Tibial nerve (tissue), 4 donors: Measurements from ENCODE around the gene KLHL36. TPM values are rescaled to one million over a fixed set of nuclear protein-coding genes. Genes with fewer than 3 reads are reported as not detected.

Experiments used
- DNase-seq, 2 donors: peaks; one replicate each; pipeline ENCODE4 v3.0.0-alpha.2; 2019; ENCODE audit warnings: low spot score in 2 of 2
- H3K27ac ChIP-seq, 4 donors: fragments of 200-600 bp; sonication (generic) in 3 of 4; one replicate each; pipeline ENCODE4 v1.5.1; 2017 to 2019; ENCODE audit warnings: mild to moderate bottlenecking in 1 of 4
- H3K27me3 ChIP-seq, 2 donors: fragments of 200-600 bp; sonication (generic) in 1 of 2; one replicate each; pipeline versions ENCODE4 v1.5.1 to v1.6.0; 2017 to 2019
- H3K36me3 ChIP-seq, 3 donors: fragments of 200-600 bp; sonication (generic); one replicate each; pipeline ENCODE4 v1.5.1; 2018 to 2019
- H3K4me1 ChIP-seq, 4 donors: fragments of 200-600 bp; sonication (generic) in 3 of 4; one replicate each; pipeline ENCODE4 v1.5.1; 2017 to 2019
- H3K4me3 ChIP-seq, 4 donors: fragments of 200-600 bp; sonication (generic) in 3 of 4; one replicate each; pipeline ENCODE4 v1.5.1; 2017 to 2019; ENCODE audit warnings: mild to moderate bottlenecking in 1 of 4, moderate library complexity in 1 of 4
- H3K9me3 ChIP-seq, 4 donors: fragments of 200-600 bp; sonication (generic) in 3 of 4; one replicate each; pipeline ENCODE4 v1.5.1; 2017 to 2019
- CTCF ChIP-seq, 5 experiments: fragments of 200-600 bp in 3 of 5; fragments of 450-650 bp in 2 of 5; sonication (generic) in 3 of 5; IDR thresholded peaks; one replicate each; pipeline ENCODE4 v1.5.1; 2016 to 2019; ENCODE audit warnings: antibody characterized with exemption in 5 of 5, mild to moderate bottlenecking in 3 of 5, moderate library complexity in 2 of 5
- EP300 ChIP-seq, 2 donors: sonication (generic); formaldehyde crosslinking; IDR thresholded peaks; one replicate each; pipeline ENCODE4 v1.6.1; 2017; ENCODE audit warnings: antibody characterized with exemption in 2 of 2, mild to moderate bottlenecking in 1 of 2
- POLR2A ChIP-seq, 2 donors: fragments of 450-650 bp; IDR thresholded peaks; one replicate each; pipeline ENCODE4 v1.6.1; 2017; ENCODE audit warnings: antibody characterized with exemption in 2 of 2, mild to moderate bottlenecking in 2 of 2, moderate library complexity in 2 of 2
- WGBS, 2 donors: methylation state at CpG; one replicate each; pipeline ENCODE4 v1.1.5; 2018; 5-methylcytosine and 5-hydroxymethylcytosine counted together
- total RNA-seq, 4 donors: library from RNA; depleted of rRNA; stranded (reverse); fragments of >200 nt; gene quantifications; one replicate each; pipeline ENCODE4 v1.1.0, GENCODE V29; 2016

The KLHL36 gene
- total RNA-seq, 4 donors from 2014 or later = 60.1 to 75.3 (median 66.0) TPM

GRCh38 chr16:84614968-84615813, 33.1 kb upstream of the KLHL36 start:
- peaks cover 0 to 83% (median 44%) of the 10 kb centered on the region in 4 donors for H3K4me1 ChIP-seq
- H3K36me3 ChIP-seq = no peaks in the 10 kb centered on the region
- no peak for DNase-seq
- no peak for TF ChIP-seq EP300 (IDR thresholded peaks at IDR 0.05)
- TF ChIP-seq CTCF (IDR thresholded peaks at IDR 0.05) = no peak
- TF ChIP-seq POLR2A (IDR thresholded peaks at IDR 0.05) = no peak
- peak overlapping the region in 3 of 4 donors; percentile 64 to 75 (median 66) for H3K27ac ChIP-seq
- no peaks in the 10 kb centered on the region for H3K9me3 ChIP-seq
- peak overlapping the region in 1 of 4 donors; percentile 85 for H3K4me3 ChIP-seq
- H3K27me3 ChIP-seq = no peaks in the 10 kb centered on the region
- WGBS, 2 donors = 57 to 58% methylated on average over 20 of the region's 20 CpGs

DNA sequence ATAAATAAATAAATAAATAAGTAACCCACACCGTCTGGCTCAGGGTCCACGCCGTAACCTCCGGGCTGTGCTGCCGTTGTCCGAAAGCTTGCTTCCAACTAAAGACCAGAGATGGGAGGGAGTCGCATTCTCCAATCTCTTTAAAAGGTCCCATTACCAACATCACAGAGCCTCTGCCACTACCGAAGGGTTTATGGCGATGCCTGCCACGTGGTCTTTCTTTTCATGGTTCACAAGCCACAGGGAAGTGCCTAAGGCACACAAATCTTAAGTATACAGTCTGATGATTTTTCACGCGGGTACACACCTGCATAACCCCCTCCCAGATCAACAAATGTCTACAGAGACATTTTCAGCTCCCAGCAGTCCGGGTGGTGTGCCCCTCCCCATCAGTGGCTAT, 31.8 kb upstream of the KLHL36 start:
- H3K4me1 ChIP-seq = peaks cover 0 to 70% (median 37%) of the 10 kb centered on the region in 4 donors
- TF ChIP-seq CTCF (IDR thresholded peaks at IDR 0.05) (no peak), POLR2A (IDR thresholded peaks at IDR 0.05) (no peak), EP300 (IDR thresholded peaks at IDR 0.05) (no peak)
- H3K4me3 ChIP-seq = peak overlapping the region; percentile 58 to 94 (median 86)
- H3K36me3 ChIP-seq = no peaks in the 10 kb centered on the region
- H3K9me3 ChIP-seq = no peaks in the 10 kb centered on the region
- DNase-seq = no peak
- H3K27ac ChIP-seq = peak overlapping the region in 3 of 4 donors; percentile 38 to 88 (median 84)
- 19 to 25% methylated on average over 13 of the region's 13 CpGs for WGBS, 2 donors
- no peaks in the 10 kb centered on the region for H3K27me3 ChIP-seq

DNA sequence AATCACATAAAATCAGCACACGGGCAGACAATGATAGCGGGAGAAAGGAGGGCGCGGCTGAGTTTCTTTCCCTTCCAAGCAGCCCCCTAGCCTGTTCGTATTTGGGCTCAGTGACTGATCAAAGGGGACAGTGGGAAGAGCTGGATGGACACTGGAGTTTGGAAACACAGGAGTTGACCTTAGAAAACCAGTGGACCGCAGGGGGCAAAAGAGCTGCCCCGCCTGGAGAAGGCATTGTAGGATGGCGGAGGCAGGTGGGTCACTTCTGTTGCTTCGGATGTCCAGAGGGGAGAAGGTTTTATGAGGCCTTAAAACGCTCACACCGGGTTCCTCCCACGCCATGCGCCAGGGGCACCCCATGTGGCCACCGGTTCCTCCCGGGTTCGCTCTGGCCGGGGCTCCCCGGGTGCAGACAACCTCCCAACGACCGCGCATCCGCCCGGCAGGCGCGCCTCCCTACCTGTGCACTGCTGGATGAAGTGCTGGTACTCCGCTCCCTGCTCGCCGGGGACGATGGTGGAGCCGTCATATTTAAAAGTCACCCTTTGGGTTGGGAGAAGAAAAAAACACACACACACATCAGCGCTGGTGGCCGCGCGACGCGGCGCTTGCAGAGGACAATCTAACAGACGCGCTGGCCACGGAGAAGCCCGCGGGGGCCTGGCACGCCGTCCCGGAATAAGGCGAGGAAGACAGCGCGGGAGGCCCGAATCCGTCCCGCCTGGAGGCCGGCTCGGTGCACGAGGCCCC, 31.1 kb upstream of the KLHL36 start:
- H3K36me3 ChIP-seq = no peaks in the 10 kb centered on the region
- H3K27me3 ChIP-seq = no peaks in the 10 kb centered on the region
- no peaks in the 10 kb centered on the region for H3K9me3 ChIP-seq
- H3K4me1 ChIP-seq = peaks cover 0 to 69% (median 30%) of the 10 kb centered on the region in 4 donors
- no peak for TF ChIP-seq CTCF (IDR thresholded peaks at IDR 0.05)
- peak overlapping the region; percentile 58 to 94 (median 86) for H3K4me3 ChIP-seq
- DNase-seq = no peak
- WGBS, 2 donors = 1 to 3% methylated on average over 45 to 52 of the region's 54 CpGs
- H3K27ac ChIP-seq = peak overlapping the region; percentile 38 to 88 (median 82)

DNA sequence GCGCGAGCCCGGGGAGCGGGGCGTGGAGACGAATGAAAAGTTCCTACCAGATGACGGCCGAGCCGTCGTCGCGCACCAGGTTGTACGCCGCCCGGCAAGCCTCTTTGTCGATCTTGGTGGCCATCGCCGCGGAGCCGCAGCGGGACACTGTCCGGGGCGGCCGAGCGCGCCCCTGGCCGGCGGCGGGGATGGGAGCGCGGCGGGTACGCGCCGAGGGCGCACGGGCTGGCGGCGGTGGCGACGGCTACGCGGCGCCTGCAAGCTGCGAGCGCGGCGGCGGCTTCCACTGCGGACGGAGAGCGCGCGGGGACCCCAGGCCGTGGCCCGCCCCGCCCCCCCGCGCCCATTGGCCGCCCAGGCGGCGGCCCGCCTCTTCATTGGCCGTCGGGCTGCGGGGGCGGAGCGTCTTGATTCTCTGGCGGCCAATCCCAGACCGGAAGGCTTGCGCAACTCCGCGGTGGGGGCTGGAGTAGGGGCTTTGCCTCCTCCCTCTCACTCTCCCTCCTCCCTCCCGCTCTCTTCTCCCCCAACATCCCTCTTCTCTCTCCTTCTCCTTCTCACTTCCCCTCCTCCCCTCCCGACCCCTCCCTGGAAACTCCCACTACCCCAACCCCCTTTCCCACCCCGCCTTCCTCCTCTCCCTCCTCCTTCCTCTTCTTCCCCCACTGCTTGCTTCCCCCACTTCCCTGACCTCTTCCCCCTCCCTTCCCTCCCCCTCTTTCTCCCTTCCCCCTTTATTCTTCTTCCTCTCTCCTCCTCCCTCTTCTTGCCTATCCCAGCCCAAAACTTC, 30.3 kb upstream of the KLHL36 start, which contains the start of gene COTL1:
Gene COTL1 (minus strand): TSS at position 288 of the 790 bp plus-strand sequence. CDS start 164 bp downstream, at position 124.
- WGBS, 2 donors = 0 to 1% methylated on average over 14 to 18 of the region's 76 CpGs
- H3K36me3 ChIP-seq = no peaks in the 10 kb centered on the region
- H3K27me3 ChIP-seq = no peaks in the 10 kb centered on the region
- peak; percentile 97 to 98 for DNase-seq
- peak within 1 kb of the TSS; percentile 38 to 88 (median 86) for H3K27ac ChIP-seq
- peak within 1 kb of the TSS; percentile 58 to 94 (median 86) for H3K4me3 ChIP-seq
- peaks cover 0 to 62% (median 30%) of the 10 kb centered on the region in 4 donors for H3K4me1 ChIP-seq
- TF ChIP-seq POLR2A (IDR thresholded peaks at IDR 0.05) = peak; percentile 91 to 93
- TF ChIP-seq EP300 (IDR thresholded peaks at IDR 0.05) = peak in 1 of 2 donors; percentile 74
- peak in 2 of 5 experiments; percentile 32 to 41 for TF ChIP-seq CTCF (IDR thresholded peaks at IDR 0.05)
- no peaks in the 10 kb centered on the region for H3K9me3 ChIP-seq
